ENCODE measurements around the gene ABHD17A.

ABHD17A gene

DNA sequence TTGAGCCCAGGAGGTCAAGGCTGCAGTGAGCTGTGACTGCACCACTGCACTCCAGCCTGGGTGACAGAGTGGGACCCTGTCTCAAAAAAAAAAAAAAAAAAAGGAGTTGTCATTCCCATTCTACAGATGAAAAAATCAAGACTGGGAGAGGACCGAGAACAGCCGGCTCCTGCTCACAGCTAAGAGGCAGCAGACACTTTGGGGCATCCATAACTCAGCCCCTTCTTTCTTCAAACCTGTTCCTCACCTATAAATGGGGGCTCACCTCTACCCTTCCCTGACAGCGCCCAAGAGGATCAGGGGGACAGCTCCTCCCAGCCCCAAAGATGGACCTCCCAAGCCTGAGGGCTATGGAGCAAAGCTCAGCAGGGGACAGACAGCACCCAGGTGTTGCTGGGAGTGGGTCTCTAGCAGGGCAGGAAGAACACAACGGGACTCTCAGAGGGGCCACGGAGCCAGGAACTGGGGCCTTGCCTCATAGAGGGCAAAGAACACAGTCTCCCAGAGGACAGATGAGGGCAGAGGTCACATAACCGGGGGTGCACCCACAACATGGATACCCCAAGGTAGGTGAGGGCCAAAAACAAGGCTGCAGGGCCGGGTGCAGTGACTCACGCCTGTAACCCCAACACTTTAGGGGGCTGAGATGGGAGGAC, 18.5 kb downstream of the ABHD17A start:
- Histone ChIP-seq H3K36me3 (replicated peaks) (peaks cover 2% of the 10 kb centered on the region), H3K27ac (no peak overlapping the region), H3K27me3 (replicated peaks) (no peaks in the 10 kb centered on the region), H3K4me3 (ENCODE audit: low read depth, low read length) (no peak overlapping the region)
- TF ChIP-seq, protein P1, sequence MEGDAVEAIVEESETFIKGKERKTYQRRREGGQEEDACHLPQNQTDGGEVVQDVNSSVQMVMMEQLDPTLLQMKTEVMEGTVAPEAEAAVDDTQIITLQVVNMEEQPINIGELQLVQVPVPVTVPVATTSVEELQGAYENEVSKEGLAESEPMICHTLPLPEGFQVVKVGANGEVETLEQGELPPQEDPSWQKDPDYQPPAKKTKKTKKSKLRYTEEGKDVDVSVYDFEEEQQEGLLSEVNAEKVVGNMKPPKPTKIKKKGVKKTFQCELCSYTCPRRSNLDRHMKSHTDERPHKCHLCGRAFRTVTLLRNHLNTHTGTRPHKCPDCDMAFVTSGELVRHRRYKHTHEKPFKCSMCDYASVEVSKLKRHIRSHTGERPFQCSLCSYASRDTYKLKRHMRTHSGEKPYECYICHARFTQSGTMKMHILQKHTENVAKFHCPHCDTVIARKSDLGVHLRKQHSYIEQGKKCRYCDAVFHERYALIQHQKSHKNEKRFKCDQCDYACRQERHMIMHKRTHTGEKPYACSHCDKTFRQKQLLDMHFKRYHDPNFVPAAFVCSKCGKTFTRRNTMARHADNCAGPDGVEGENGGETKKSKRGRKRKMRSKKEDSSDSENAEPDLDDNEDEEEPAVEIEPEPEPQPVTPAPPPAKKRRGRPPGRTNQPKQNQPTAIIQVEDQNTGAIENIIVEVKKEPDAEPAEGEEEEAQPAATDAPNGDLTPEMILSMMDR (IDR thresholded peaks at IDR 0.05; ENCODE audit: low read depth, low read length, missing control alignments): no peak
- DNase-seq: no peak
- in situ Hi-C loops (cut with HindIII; ENCODE audit: low pct_ligation_motif_present, low sequenced_read_pairs): no loop called here

DNA sequence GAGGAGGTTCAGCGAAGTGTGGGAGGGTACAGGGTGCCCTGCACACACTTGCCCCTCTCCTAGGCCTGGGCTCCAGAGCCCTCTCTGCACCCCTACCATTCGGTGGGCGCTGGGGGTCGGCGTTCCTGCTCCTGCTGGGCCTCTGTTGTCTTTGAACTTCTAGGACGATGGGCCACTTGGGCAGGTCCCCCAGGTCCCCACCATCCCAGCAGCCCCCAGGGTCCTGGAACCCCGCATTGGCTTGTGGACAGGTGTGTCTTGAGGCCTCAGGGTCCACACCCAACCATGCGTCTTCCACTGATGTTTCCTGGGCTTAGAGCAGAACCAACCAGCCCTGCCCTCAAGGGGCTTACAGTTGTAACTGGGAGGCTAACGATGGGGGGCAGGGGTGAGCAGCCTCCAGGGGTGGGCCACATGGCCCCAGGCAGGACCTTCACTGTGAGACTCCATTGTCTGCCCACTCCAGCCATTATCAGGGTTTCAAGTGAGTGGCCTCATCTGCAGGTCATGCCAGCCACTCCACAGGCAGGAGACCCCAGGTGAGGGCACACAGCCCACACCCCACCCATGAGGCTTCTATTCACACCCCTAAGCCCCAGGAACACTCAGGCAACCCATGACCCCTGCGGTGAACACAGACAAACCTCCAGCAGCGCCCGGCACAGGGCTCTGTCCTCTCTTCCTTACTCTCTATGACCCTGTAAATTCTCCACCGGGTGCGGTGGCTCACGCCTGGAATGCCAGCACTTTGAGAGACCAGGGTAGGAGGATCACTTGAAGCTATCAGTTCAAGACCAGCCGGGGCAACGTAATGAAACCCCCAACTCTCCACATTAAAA, 19.9 kb downstream of the ABHD17A start:
- no peaks in the 10 kb centered on the region for H3K36me3 ChIP-seq (replicated peaks)
- no peak overlapping the region for H3K27ac ChIP-seq
- TF ChIP-seq, protein P1 (IDR thresholded peaks at IDR 0.05; ENCODE audit: low read depth, low read length, missing control alignments): no peak
- DNase-seq: no peak
- in situ Hi-C loops (cut with HindIII; ENCODE audit: low pct_ligation_motif_present, low sequenced_read_pairs): no loop called here
- H3K27me3 ChIP-seq (replicated peaks): no peaks in the 10 kb centered on the region
- H3K4me3 ChIP-seq (ENCODE audit: low read depth, low read length): peak overlapping the region; percentile 70

DNA sequence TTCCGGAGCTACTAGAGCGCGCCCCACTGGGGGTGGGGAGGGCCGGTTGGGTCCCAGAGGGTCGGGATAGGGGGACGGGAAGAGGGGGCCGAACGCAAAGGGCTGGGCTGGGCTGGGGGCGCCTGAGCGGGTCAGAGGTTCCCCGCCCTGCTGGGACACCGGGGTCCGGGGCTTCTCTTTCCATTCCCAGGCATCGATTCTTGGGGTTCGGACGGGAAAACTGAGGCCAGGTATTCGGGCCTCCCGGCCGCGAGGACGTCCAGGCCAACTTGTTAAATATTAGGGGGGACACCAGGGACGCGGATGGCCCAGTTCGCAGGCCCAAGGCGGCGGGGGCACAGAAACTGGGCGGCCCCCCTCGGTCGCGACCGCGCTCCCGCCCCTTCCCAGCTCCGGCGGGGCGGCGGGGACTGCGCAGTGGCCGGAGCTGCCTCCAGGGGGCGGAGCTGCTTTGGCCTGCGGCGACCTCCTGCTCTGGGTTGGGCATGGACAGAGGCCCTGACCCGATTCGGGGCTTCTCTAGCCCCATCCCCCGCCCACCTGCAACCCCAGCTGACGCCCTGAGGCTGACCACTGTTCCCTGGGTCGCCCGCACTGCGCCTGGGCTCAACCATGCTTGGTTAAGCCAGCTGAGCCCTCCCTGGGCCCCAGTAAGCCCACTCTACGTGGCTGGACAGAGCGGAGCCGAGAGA, 20.7 kb downstream of the ABHD17A start:
- Histone ChIP-seq H3K36me3 (replicated peaks) (no peaks in the 10 kb centered on the region), H3K4me3 (ENCODE audit: low read depth, low read length) (peak overlapping the region; percentile 70), H3K27ac (peak overlapping the region; percentile 85), H3K27me3 (replicated peaks) (no peaks in the 10 kb centered on the region)
- TF ChIP-seq, protein P1 (IDR thresholded peaks at IDR 0.05; ENCODE audit: low read depth, low read length, missing control alignments): peak; percentile 71
- in situ Hi-C loops (cut with HindIII; ENCODE audit: low pct_ligation_motif_present, low sequenced_read_pairs): no loop called here
- DNase-seq: no peak

DNA sequence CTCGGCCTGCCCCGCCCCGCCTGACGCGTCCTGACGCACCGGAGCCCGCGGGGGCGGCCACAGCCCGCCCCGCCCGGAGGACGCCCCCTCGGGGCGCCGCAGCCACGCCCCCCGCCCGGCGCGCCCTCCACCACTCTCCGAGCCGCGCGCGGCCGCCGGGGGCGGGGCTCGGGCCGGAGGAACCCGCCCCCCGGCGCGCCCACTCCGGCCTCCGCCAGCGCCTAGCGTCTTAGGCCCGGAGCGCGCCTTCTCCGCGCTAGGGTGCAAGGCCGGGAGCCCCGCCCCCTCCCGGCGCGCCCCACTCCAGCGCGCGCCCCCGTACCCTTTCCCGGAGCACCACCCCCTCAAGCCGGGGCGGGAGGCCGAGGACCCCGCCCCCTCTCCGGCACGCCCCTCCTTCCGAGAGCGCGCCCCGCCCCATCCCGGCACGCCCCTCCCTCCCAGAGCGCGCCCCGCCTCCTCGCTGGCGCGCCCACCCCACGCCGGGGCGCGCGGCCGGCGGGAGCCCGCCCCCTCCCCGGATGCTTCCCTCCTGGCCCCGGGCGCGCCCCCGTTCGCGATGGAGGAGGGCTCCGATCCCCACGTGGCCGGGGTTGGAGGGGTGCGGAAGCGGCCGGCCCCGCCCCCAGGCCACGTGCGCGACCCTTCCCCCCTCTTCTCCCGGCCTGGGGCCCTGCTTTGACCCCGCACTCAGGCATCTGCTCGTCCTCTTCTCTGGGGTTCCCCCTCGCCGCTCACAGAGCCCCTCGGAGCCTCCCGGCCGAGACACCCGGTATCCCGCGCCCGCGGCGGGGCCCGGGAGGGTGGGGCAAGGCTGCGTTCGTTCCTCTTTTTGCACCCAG, 21.4 kb downstream of the ABHD17A start:
- H3K27me3 ChIP-seq (replicated peaks): no peaks in the 10 kb centered on the region
- in situ Hi-C loops (cut with HindIII; ENCODE audit: low pct_ligation_motif_present, low sequenced_read_pairs): no loop called here
- H3K27ac ChIP-seq: peak overlapping the region; percentile 85
- TF ChIP-seq, protein P1 (IDR thresholded peaks at IDR 0.05; ENCODE audit: low read depth, low read length, missing control alignments): no peak
- no peaks in the 10 kb centered on the region for H3K36me3 ChIP-seq (replicated peaks)
- peak overlapping the region; percentile 70 for H3K4me3 ChIP-seq (ENCODE audit: low read depth, low read length)
- DNase-seq: peak; percentile 74

DNA sequence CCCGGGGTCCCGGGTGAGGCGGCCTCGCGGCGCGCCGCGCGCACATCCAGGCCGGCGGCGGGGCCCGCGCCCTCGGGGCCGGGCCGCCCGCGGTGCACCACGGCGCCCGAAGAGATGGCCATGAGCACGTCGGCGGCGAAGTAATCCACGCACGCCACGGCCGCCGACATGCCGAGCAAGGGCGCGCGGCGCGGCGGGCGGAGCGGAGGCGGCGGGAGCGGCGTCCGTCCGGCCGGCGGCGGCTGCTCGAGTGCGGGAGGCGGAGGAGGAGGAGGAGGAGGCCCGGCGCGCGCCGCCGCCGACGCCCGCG, 22.0 kb downstream of the ABHD17A start, which contains the start of gene KLF16:
Gene KLF16 (minus strand): TSS at position 252 of the 310 bp plus-strand sequence. CDS start 82 bp downstream, at position 170.
- Histone ChIP-seq H3K27ac (peak within 1 kb of the TSS; percentile 85), H3K36me3 (replicated peaks) (no peaks in the 10 kb centered on the region), H3K4me3 (ENCODE audit: low read depth, low read length) (peak within 1 kb of the TSS; percentile 83), H3K27me3 (replicated peaks) (no peaks in the 10 kb centered on the region)
- no peak for DNase-seq
- in situ Hi-C loops (cut with HindIII; ENCODE audit: low pct_ligation_motif_present, low sequenced_read_pairs): no loop called here
- TF ChIP-seq, protein P1 (IDR thresholded peaks at IDR 0.05; ENCODE audit: low read depth, low read length, missing control alignments): no peak

Measured in brain microvascular endothelial cell (primary cell).